IPS DF 4.7 (cell line): ENCODE measurements around the gene ITGB3.
A peak's percentile ranks its signal among the peaks of the same experiment; 100 is the strongest.
"Not testable (repeated sequence)": the region's sequence is repeated elsewhere in the genome, so short reads cannot be mapped to it uniquely, and the experiment has no call there.

ENCODE experiments used
- DNase-seq: peaks from one replicate; pipeline ENCODE4 v3.0.0-alpha.2; 2013; ENCODE audit warnings: low spot score; ENCODE audit errors: extremely low read depth

ITGB3 gene

DNA sequence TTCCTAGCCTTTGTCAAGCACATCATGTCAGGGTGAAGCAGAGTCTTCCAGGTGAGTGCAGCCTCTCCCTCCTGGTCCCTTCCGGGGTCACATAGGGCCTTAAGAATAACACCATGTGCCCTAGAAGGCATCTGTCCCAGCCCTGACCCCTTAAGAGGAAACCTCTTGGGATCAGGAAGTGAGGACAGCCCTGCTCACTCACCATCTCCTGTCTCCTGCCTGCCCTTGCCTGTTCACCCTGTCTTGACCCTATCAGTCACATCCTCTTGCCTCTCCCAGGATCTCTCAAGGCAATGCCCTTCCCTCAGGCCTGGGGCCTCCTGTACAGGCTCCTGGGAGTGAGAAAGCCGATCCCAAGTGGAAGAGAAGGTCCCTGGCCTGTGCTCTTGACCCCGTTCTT is 30.6 kb upstream of the ITGB3 start:
- DNase-seq, result no peak

- no peak for DNase-seq
Observed at GRCh38 chr17:47223460-47223859, 30.2 kb upstream of the ITGB3 start.

DNA sequence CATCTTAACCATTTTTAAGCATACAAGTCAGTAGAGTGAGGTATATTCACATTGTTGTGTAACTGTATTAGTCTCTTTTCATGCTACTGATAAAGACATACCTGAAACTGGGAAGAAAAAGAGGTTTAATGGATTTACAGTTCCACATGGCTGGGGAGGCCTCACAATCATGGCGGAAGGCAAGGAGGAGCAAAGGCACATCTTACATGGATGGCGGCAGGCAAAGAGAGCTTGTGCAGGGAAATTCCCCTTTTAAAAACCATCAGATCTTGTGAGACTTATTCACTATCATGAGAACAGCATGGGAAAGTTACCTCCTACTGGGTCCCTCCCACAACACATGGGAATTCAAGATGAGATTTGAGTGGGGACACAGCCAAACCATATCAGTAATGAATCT is 29.6 kb upstream of the ITGB3 start:
- DNase-seq, result not testable (repeated sequence)

GRCh38 chr17:47224966-47225365 is 28.7 kb upstream of the ITGB3 start:
- no peak for DNase-seq

GRCh38 chr17:47225436-47225858 is 28.2 kb upstream of the ITGB3 start:
- no peak for DNase-seq

- no peak for DNase-seq
Observed at GRCh38 chr17:47225911-47226688, 27.5 kb upstream of the ITGB3 start.

- DNase-seq, result no peak
Observed at GRCh38 chr17:47227862-47228261, 25.8 kb upstream of the ITGB3 start.

DNA sequence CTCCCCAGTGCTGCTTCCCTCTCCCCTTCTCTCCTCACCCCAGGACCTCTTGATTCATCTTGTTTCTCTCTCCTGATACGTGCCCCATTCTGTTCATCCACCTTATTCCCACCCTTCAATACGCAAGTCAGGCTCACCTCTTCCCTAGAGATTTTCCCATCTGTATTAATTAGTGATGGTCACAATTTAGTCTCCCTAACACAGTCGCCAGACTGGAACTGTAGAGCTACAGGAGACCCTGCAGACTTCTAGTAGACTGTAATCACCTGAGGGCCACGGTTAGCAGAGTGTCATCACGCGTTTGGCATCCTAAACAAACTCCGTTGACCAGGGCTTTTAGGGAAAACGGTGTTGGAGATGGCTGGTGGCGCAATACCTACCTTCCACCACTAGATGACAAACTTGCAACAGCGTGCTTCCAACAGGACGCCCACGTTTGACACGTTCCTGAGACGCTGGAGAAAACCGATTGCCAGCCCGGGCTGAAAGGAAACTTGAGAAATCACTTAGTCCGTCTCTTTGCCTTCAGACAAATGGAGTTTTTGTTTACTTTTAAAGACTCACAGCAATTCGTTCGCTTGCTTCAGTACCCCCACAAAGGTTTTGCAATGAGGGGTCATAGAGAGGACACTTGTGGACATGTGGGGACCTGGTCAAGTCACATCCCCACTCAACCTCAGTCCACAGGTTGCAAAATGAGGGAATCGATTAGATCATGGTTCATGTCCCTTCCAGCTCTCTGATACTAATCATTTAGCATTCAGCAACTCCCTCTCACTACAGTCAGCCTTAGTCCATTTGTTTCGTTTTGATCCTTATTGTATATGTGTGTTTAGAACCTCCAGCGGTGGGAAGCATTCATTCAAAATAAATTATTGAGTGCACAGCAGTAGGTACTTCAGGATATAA is 23.8 kb upstream of the ITGB3 start:
- peak; percentile 79 for DNase-seq

DNA sequence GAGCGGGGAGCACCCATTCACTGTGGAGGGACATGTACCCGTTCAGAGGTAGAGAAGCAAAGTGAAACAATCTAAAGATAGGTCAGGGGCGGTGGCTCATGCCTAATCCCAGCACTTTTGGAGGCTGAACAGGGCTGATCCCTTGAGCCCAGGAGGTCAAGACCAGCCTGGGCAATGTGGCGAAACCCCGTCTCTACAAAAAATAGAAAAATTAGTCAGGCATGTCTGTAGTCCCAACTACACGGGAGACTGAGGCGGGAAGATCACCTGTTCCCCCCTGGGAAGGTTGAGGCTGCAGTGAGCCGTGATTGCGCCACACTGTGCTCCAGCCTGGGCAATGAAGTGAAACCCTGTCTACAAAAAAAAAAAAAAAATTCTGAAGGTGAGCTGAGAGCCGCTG is 22.8 kb upstream of the ITGB3 start:
- DNase-seq, result no peak

DNA sequence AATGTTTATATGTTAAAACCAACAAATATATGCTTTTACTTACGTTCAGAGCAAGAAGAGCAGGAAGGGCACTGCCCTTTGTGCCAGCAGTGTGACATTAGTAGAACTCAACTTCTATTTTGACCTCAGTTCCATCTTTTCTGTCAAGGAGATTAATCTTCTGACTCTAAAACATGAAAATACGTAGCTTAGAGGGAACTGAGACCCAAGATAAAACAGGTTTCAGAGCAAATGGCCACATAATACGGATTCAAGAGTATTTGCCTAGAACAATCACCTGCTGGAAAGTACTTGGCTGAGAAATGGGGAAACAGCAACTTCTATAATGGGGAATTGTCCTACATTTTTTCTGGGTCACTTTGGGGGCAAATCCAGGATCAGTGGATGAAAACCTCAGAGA is 22.3 kb upstream of the ITGB3 start:
- no peak for DNase-seq

GRCh38 chr17:47231866-47232265 is 21.8 kb upstream of the ITGB3 start:
- no peak for DNase-seq

- DNase-seq, result no peak
Observed at GRCh38 chr17:47232465-47232864, 21.2 kb upstream of the ITGB3 start.

DNA sequence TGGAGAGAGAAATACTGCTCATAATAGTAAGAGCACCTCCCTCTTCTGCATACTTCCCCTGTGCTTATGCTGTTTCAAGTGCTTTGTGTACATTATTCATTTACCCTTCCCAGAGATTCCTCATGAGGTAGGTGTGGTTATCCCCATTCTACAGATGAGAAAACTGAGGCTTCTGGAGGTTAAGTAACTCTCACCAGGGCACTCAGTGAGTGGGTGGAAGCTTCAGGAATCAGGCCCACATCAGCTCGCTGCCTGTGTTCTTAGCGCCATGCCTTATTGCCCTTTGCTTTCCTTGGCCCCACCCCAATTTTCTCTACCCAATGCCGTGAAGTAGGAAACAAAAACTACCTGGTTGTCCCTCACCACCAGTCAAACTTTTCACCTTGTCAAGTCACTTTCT is 18.1 kb upstream of the ITGB3 start:
- DNase-seq, result no peak

DNA sequence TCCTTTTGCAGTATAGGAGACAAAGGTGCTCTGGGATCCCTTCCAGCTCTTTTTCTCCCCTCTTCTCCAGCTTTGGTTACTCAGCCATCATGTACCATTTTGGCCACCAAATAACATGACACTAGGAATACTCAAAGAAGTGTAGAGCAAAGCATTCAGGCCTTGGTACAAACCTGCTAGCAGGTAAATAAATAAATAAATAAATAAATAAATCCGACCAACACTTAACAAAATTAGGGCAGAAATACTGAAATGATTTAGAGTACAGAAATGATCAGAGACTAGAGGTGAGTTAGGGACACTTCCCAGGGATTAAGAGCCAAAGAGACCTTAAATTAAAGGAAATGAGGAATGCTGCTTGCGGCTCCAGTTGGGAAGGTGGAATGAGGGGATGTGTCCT is 17.7 kb upstream of the ITGB3 start:
- DNase-seq, result no peak

- DNase-seq, result no peak
Observed at GRCh38 chr17:47237841-47238240, 15.8 kb upstream of the ITGB3 start.

DNA sequence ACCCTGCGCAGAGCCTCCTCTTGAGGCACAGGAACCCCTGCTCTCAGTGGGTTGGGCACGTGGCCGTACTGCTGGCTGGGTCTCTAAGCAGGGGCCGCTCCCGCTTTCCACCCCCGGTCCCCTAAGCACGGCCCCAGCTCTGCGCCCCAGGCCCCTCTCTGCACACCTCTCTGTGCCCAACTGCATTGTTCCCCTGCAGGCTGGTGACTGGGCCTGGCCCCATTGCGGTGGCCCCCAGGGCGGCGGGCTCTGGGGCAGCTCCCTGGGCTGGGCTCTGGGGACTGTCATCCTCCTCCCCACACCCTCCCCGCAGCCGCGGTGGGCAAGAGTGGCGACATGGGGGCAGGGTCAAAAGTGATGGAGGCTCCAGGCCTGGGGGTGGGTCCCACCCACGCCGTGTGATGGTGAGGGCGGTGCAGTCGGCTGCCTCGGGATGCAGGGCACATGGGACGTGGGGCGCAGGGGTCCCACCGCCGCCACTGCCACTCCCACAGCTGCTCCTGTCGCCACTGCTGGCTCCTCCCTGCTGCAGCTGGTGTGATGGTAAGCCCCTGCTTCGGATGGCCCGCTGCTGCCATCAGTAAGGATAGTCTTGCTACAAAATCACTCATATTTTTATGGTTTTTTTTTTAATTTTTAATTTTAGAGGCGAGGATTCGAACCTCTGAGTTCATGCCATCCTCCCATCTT is 15.2 kb upstream of the ITGB3 start:
- no peak for DNase-seq

DNA sequence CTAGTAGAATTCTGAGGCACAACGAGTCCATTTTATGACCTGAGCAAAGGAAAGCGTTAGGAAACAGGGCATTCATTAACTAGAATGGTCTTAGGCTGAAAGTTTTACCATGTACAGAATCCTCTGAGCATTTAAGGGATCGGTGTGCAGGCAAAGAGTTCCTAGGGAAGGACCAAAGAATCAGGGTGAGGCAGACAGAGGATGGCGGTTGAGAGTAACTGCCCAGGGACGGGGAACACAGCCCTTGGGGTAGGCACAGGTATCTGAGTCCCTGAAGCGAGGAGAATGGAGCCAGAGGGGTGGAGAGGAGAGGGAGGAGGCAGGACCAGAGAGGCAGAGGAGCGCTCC is 14.0 kb upstream of the ITGB3 start:
- no peak for DNase-seq

GRCh38 chr17:47239967-47240651 is 13.5 kb upstream of the ITGB3 start:
- no peak for DNase-seq

DNA sequence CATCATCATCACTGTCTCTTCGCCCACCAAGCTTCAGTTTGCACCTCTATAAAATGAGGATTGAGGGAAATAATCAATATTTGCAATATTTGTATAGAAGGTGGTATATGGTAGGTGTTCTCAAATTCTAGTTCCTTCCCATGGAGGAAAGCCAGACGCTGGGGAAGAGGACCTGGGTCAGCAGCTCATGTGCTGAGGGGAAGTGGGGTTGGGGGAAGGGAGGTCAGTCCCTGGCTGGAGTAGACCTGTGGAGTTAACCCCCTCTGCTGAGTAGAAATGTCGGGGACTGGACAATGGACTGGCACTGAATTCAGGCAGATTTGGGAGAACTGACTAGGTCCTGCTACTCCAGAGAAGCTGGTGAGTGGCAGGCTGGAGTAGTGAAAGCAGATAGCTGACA is 12.8 kb upstream of the ITGB3 start:
- DNase-seq, result no peak

- no peak for DNase-seq
Observed at GRCh38 chr17:47242648-47243047, 11.0 kb upstream of the ITGB3 start.

DNA sequence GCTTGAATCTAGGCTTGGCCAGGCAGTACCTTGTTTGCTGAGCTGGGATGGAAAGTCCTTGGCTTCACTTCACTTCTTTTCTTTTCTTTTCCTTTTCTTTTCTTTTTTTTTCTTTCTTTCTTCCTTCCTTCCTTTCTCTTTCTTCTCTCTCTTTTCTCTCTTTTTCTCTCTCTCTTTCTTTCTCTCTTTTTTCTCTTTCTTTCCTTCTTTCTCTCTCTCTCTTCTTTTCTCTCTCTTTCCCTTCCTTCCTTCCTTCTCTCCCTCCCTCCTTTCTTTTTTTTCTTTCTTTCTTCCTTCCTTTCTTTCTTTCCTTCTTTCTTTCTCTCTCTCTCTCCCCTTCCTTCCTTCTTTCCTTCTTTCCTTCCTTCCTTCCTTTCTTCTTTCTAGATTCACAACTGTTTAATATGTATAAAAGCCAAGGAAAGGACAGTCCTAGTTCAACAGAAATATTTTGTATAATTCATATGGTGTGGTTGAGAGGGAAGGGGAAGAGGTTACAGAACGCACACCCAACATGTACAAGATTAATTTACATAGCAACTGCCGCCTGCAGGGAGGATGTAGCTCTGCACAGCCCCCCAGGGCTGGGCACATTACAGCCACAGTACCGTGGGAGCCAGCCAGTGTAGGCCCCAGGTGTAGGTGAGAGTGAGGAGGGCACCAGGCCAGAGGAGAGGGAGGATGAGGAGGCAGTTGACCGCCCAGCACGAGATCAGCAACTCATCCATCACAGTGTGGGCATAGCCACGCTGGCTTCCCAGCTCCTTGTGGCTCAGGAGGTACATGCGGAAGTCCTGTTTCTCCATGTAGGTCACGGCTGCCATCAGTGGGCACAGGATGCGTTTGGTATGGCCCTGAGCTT is 9.7 kb upstream of the ITGB3 start:
- DNase-seq, result no peak
